Fibroblast of villous mesenchyme (primary cell): ENCODE measurements around the gene HERC5. TPM values are rescaled to one million over a fixed set of nuclear protein-coding genes. Genes with fewer than 3 reads are reported as not detected.

ENCODE experiments used
- DNase-seq: peaks from one replicate; pipeline ENCODE4 v3.0.0-alpha.2; 2010; ENCODE audit warnings: low read depth
- H3K4me3 ChIP-seq: 2 replicates; pipeline ENCODE4 v1.5.1; 2011; ENCODE audit warnings: low read depth, mild to moderate bottlenecking, low read length
- CTCF ChIP-seq: IDR thresholded peaks from 2 replicates; pipeline ENCODE4 v1.5.1; 2012; ENCODE audit warnings: low read depth, mild to moderate bottlenecking, low read length; ENCODE audit not compliant: insufficient read depth
- total RNA-seq: library from RNA; depleted of rRNA; stranded (reverse); fragments of >200 nt; gene quantifications from 2 replicates; pipeline ENCODE4 v1.2.3, GENCODE V29; 2012

HERC5 gene
- total RNA-seq, 1 donor: 0.86 TPM

GRCh38 chr4:88458104-88458740 is 1.3 kb downstream of the HERC5 start:
- DNase-seq: no peak
- TF ChIP-seq CTCF: no peak

GRCh38 chr4:88465653-88466192 is 8.8 kb downstream of the HERC5 start:
- no peak for TF ChIP-seq CTCF
- no peak overlapping the region for H3K4me3 ChIP-seq
- no peak for DNase-seq

More at GRCh38 chr4:88458104-88458740, 1.3 kb downstream of the HERC5 start:
- no peak overlapping the region for H3K4me3 ChIP-seq

GRCh38 chr4:88467392-88467791 is 10.5 kb downstream of the HERC5 start:
- TF ChIP-seq CTCF: no peak
- no peak overlapping the region for H3K4me3 ChIP-seq
- no peak for DNase-seq

GRCh38 chr4:88477229-88477860 is 20.4 kb downstream of the HERC5 start:
- no peak for TF ChIP-seq CTCF
- DNase-seq: no peak
- no peak overlapping the region for H3K4me3 ChIP-seq

- TF ChIP-seq CTCF: no peak
- no peak for DNase-seq
These were observed 21.3 kb downstream of the HERC5 start for GRCh38 chr4:88478247-88478646.

GRCh38 chr4:88481537-88481936 is 24.6 kb downstream of the HERC5 start:
- TF ChIP-seq CTCF: no peak
- no peak overlapping the region for H3K4me3 ChIP-seq
- peak; percentile 27 for DNase-seq

More at GRCh38 chr4:88478247-88478646, 21.3 kb downstream of the HERC5 start:
- no peak overlapping the region for H3K4me3 ChIP-seq
